Activated naive CD8-positive, alpha-beta T cell treated with anti-CD3 and anti-CD28 coated beads, Interleukin-2, amount 10 ng/mL, durations not matched to agents 7 days and 5 days (primary cell): Measurements from ENCODE around the gene CFAP251. TPM values are rescaled to one million over a fixed set of nuclear protein-coding genes. Genes with fewer than 3 reads are reported as not detected.

Experiments used
- ATAC-seq: fragments of 150-1000 bp; cut with Tn5 transposase; one replicate; pipeline ENCODE4 v1.10.0; 2021; ENCODE audit warnings: low read depth, moderate library complexity
- POLR2A ChIA-PET: fragments of 350-600 bp; sonication (Branson Sonifier 250); formaldehyde crosslinking; loops from one replicate; lab custom pipeline; 2021; ENCODE audit warnings: antibody characterized with exemption; lab: Charles Lee
- DNase-seq: peaks from one replicate; pipeline ENCODE4 v3.0.0; 2021
- H3K27ac Mint-ChIP-seq: one replicate; pipeline ENCODE4 v1.8.0; 2022; ENCODE audit warnings: mild to moderate bottlenecking, mixed read lengths
- H3K27me3 Mint-ChIP-seq: one replicate; pipeline ENCODE4 v1.8.0; 2022; ENCODE audit warnings: mild to moderate bottlenecking, moderate library complexity, mixed read lengths
- H3K36me3 Mint-ChIP-seq: one replicate; pipeline ENCODE4 v1.8.0; 2021; ENCODE audit warnings: mild to moderate bottlenecking, mixed read lengths
- H3K4me1 Mint-ChIP-seq: one replicate; pipeline ENCODE4 v1.8.0; 2021; ENCODE audit warnings: mixed read lengths
- H3K4me3 Mint-ChIP-seq: one replicate; pipeline ENCODE4 v1.8.0; 2022; ENCODE audit warnings: mild to moderate bottlenecking, moderate library complexity, mixed read lengths
- H3K9me3 Mint-ChIP-seq: one replicate; pipeline ENCODE4 v1.8.0; 2021; ENCODE audit warnings: mixed read lengths
- total RNA-seq, 2 experiments: library from RNA; stranded (reverse); gene quantifications; one replicate each; pipeline ENCODE4 v1.2.3, GENCODE V29; 2021

CFAP251 gene
- total RNA-seq, 2 experiments from 2014 or later: 1.4 TPM

GRCh38 chr12:122018937-122019336, 100.5 kb downstream of the CFAP251 start:
- Mint-ChIP-seq H3K36me3 (peaks cover 3% of the 10 kb centered on the region), H3K27ac (peak overlapping the region; percentile 49), H3K9me3 (peaks cover 1% of the 10 kb centered on the region), H3K27me3 (peaks cover 25% of the 10 kb centered on the region), H3K4me1 (peaks cover 10% of the 10 kb centered on the region), H3K4me3 (no peak overlapping the region)
- POLR2A ChIA-PET: no interaction called here
- ATAC-seq: no peak
- no peak for DNase-seq

- H3K4me1 Mint-ChIP-seq: peaks cover 10% of the 10 kb centered on the region
These were observed 102.4 kb downstream of the CFAP251 start for GRCh38 chr12:122020795-122021192.

GRCh38 chr12:122021193-122021821, 102.9 kb downstream of the CFAP251 start:
- peaks cover 1% of the 10 kb centered on the region for H3K9me3 Mint-ChIP-seq
- H3K27ac Mint-ChIP-seq: peak overlapping the region; percentile 70
- DNase-seq: no peak
- peaks cover 3% of the 10 kb centered on the region for H3K36me3 Mint-ChIP-seq
- POLR2A ChIA-PET: interaction anchor here (0.5 to 1.1 kb wide), 4 partner anchors 11 to 130 kb away, joined by 3 to 6 read pairs (median 3); no protein-coding TSS in a partner anchor
- H3K27me3 Mint-ChIP-seq: peaks cover 25% of the 10 kb centered on the region
- peak overlapping the region; percentile 86 for H3K4me3 Mint-ChIP-seq
- ATAC-seq: peak; percentile 7
- peaks cover 10% of the 10 kb centered on the region for H3K4me1 Mint-ChIP-seq

More at GRCh38 chr12:122020795-122021192, 102.4 kb downstream of the CFAP251 start:
- Mint-ChIP-seq H3K36me3 (peaks cover 3% of the 10 kb centered on the region), H3K9me3 (peaks cover 1% of the 10 kb centered on the region), H3K27ac (no peak overlapping the region), H3K4me3 (peak overlapping the region; percentile 86), H3K27me3 (peaks cover 25% of the 10 kb centered on the region)
- ATAC-seq: no peak
- POLR2A ChIA-PET: interaction anchor here (0.9 to 1.1 kb wide), 3 partner anchors 11 to 29 kb away, joined by 3 to 6 read pairs (median 3); no protein-coding TSS in a partner anchor
- DNase-seq: no peak

GRCh38 chr12:122021822-122022392, 103.5 kb downstream of the CFAP251 start, which contains the start of gene BCL7A:
Gene BCL7A, plus strand, starts transcription at chr12:122021884. Its CDS starts 208 bp downstream, at chr12:122022092.
- H3K4me1 Mint-ChIP-seq: peaks cover 10% of the 10 kb centered on the region
- ATAC-seq (peak; percentile 79), DNase-seq (peak; percentile 73)
- peak within 1 kb of the TSS; percentile 92 for H3K4me3 Mint-ChIP-seq
- peak within 1 kb of the TSS; percentile 82 for H3K27ac Mint-ChIP-seq
- peaks cover 1% of the 10 kb centered on the region for H3K9me3 Mint-ChIP-seq
- H3K27me3 Mint-ChIP-seq: peaks cover 25% of the 10 kb centered on the region
- POLR2A ChIA-PET: interaction anchor here (0.5 to 1.1 kb wide), 4 partner anchors 12 to 130 kb away, joined by 3 to 6 read pairs (median 3); no protein-coding TSS in a partner anchor
- peaks cover 3% of the 10 kb centered on the region for H3K36me3 Mint-ChIP-seq

GRCh38 chr12:122022393-122023338, 104.3 kb downstream of the CFAP251 start:
- DNase-seq: peak; percentile 69
- H3K4me3 Mint-ChIP-seq: peak overlapping the region; percentile 83
- H3K27ac Mint-ChIP-seq: peak overlapping the region; percentile 38
- H3K9me3 Mint-ChIP-seq: peaks cover 1% of the 10 kb centered on the region
- peaks cover 25% of the 10 kb centered on the region for H3K27me3 Mint-ChIP-seq
- H3K4me1 Mint-ChIP-seq: peaks cover 10% of the 10 kb centered on the region
- peaks cover 3% of the 10 kb centered on the region for H3K36me3 Mint-ChIP-seq
- peak; percentile 32 for ATAC-seq
- POLR2A ChIA-PET: interaction anchor here (0.6 to 1.5 kb wide), 4 partner anchors 31 to 244 kb away, joined by 3 to 7 read pairs (median 4); partner anchors contain the start of genes CFAP251, MLXIP and VPS33A

GRCh38 chr12:122023339-122024131, 105.1 kb downstream of the CFAP251 start:
- peak overlapping the region; percentile 38 for H3K27ac Mint-ChIP-seq

GRCh38 chr12:122024132-122024785, 105.9 kb downstream of the CFAP251 start:
- peaks cover 17% of the 10 kb centered on the region for H3K4me1 Mint-ChIP-seq
- no peak overlapping the region for H3K27ac Mint-ChIP-seq
- no peaks in the 10 kb centered on the region for H3K9me3 Mint-ChIP-seq
- no peak for ATAC-seq
- DNase-seq: no peak
- POLR2A ChIA-PET: interaction anchor here (1.5 kb wide), 1 partner anchor 32 kb away, joined by 4 read pairs; no protein-coding TSS in a partner anchor
- H3K36me3 Mint-ChIP-seq: no peaks in the 10 kb centered on the region
- peaks cover 21% of the 10 kb centered on the region for H3K27me3 Mint-ChIP-seq
- no peak overlapping the region for H3K4me3 Mint-ChIP-seq

More at GRCh38 chr12:122023339-122024131, 105.1 kb downstream of the CFAP251 start:
- POLR2A ChIA-PET: interaction anchor here (0.6 to 1.5 kb wide), 4 partner anchors 31 to 243 kb away, joined by 3 to 7 read pairs (median 4); partner anchors contain the start of genes CFAP251, MLXIP and VPS33A
- Mint-ChIP-seq H3K9me3 (peaks cover under 1% of the 10 kb centered on the region), H3K27me3 (peaks cover 21% of the 10 kb centered on the region), H3K4me1 (peaks cover 12% of the 10 kb centered on the region), H3K4me3 (peak overlapping the region; percentile 83), H3K36me3 (peaks cover 3% of the 10 kb centered on the region)
- DNase-seq: no peak
- ATAC-seq: peak; percentile 8

GRCh38 chr12:122026706-122027333, 108.4 kb downstream of the CFAP251 start:
- ATAC-seq (no peak), DNase-seq (no peak)
- POLR2A ChIA-PET: interaction anchor here (0.7 kb wide), 1 partner anchor 1929 kb away, joined by 5 read pairs; no protein-coding TSS in a partner anchor
- no peaks in the 10 kb centered on the region for H3K9me3 Mint-ChIP-seq
- no peak overlapping the region for H3K4me3 Mint-ChIP-seq
- H3K4me1 Mint-ChIP-seq: peaks cover 14% of the 10 kb centered on the region
- no peak overlapping the region for H3K27ac Mint-ChIP-seq
- peaks cover 5% of the 10 kb centered on the region for H3K27me3 Mint-ChIP-seq
- H3K36me3 Mint-ChIP-seq: no peaks in the 10 kb centered on the region

GRCh38 chr12:122028165-122028904, 109.9 kb downstream of the CFAP251 start:
- peaks cover 1% of the 10 kb centered on the region for H3K36me3 Mint-ChIP-seq
- H3K27ac Mint-ChIP-seq: no peak overlapping the region
- H3K4me1 Mint-ChIP-seq: peaks cover 10% of the 10 kb centered on the region
- peak overlapping the region; percentile 0 for H3K4me3 Mint-ChIP-seq
- ATAC-seq (no peak), DNase-seq (no peak)
- POLR2A ChIA-PET: no interaction called here
- no peaks in the 10 kb centered on the region for H3K9me3 Mint-ChIP-seq
- H3K27me3 Mint-ChIP-seq: peaks cover 1% of the 10 kb centered on the region

GRCh38 chr12:122028905-122029560, 110.6 kb downstream of the CFAP251 start:
- POLR2A ChIA-PET: no interaction called here
- Mint-ChIP-seq H3K4me1 (peaks cover 9% of the 10 kb centered on the region), H3K27ac (no peak overlapping the region), H3K4me3 (peak overlapping the region; percentile 0), H3K36me3 (peaks cover 1% of the 10 kb centered on the region), H3K27me3 (no peaks in the 10 kb centered on the region), H3K9me3 (no peaks in the 10 kb centered on the region)
- ATAC-seq: no peak
- no peak for DNase-seq
